ENCODE data around the gene ARHGAP15.

The ARHGAP15 gene

GRCh38 chr2:143354050-143354750 lies 225.0 kb downstream of the ARHGAP15 start:
- no peak for DNase-seq

GRCh38 chr2:143355870-143356269 lies 226.7 kb downstream of the ARHGAP15 start:
- DNase-seq: no peak

GRCh38 chr2:143356336-143356735 lies 227.1 kb downstream of the ARHGAP15 start:
- no peak for DNase-seq

GRCh38 chr2:143356736-143357446 lies 227.7 kb downstream of the ARHGAP15 start:
- no peak for DNase-seq

- DNase-seq: no peak
These were observed 228.7 kb downstream of the ARHGAP15 start for GRCh38 chr2:143357966-143358365.

- DNase-seq: no peak
These were observed 232.1 kb downstream of the ARHGAP15 start for GRCh38 chr2:143361346-143361745.

- DNase-seq: no peak
These were observed 242.4 kb downstream of the ARHGAP15 start for GRCh38 chr2:143371616-143372015.

GRCh38 chr2:143375384-143375880 lies 246.2 kb downstream of the ARHGAP15 start:
- no peak for DNase-seq

- no peak for DNase-seq
These were observed 249.8 kb downstream of the ARHGAP15 start for GRCh38 chr2:143378996-143379395.

- no peak for DNase-seq
These were observed 250.7 kb downstream of the ARHGAP15 start for GRCh38 chr2:143379955-143380354.

- no peak for DNase-seq
These were observed 253.4 kb downstream of the ARHGAP15 start for GRCh38 chr2:143382573-143382972.

GRCh38 chr2:143383016-143383415 lies 253.8 kb downstream of the ARHGAP15 start:
- no peak for DNase-seq

GRCh38 chr2:143384111-143384510 lies 254.9 kb downstream of the ARHGAP15 start:
- DNase-seq: no peak

GRCh38 chr2:143390171-143390570 lies 261.0 kb downstream of the ARHGAP15 start:
- DNase-seq: no peak

- no peak for DNase-seq
These were observed 263.1 kb downstream of the ARHGAP15 start for GRCh38 chr2:143392358-143392757.

GRCh38 chr2:143394062-143394461 lies 264.8 kb downstream of the ARHGAP15 start:
- DNase-seq: no peak

GRCh38 chr2:143397884-143398614 lies 268.8 kb downstream of the ARHGAP15 start:
- no peak for DNase-seq

GRCh38 chr2:143398781-143399180 lies 269.6 kb downstream of the ARHGAP15 start:
- DNase-seq: no peak

- DNase-seq: no peak
These were observed 270.4 kb downstream of the ARHGAP15 start for GRCh38 chr2:143399631-143400069.

GRCh38 chr2:143401861-143402260 lies 272.6 kb downstream of the ARHGAP15 start:
- DNase-seq: no peak

- no peak for DNase-seq
These were observed 273.2 kb downstream of the ARHGAP15 start for GRCh38 chr2:143402451-143402850.

- no peak for DNase-seq
These were observed 281.1 kb downstream of the ARHGAP15 start for GRCh38 chr2:143410082-143410897.

- no peak for DNase-seq
These were observed 286.4 kb downstream of the ARHGAP15 start for GRCh38 chr2:143415571-143415970.
